ENCODE measurements around the gene CXCL11. TPM values are rescaled to one million over a fixed set of nuclear protein-coding genes. Genes with fewer than 3 reads are reported as not detected.
A peak's percentile ranks its signal among the peaks of the same experiment; 100 is the strongest.

CXCL11 gene
- total RNA-seq, 4 donors from 2014 or later, result not detected

GRCh38 chr4:76036855-76037254 lies 985 bp upstream of the CXCL11 start:
- no peaks in the 10 kb centered on the region for H3K9me3 ChIP-seq
- no peak overlapping the region for H3K27ac ChIP-seq
- H3K36me3 ChIP-seq, result no peaks in the 10 kb centered on the region
- no peaks in the 10 kb centered on the region for H3K27me3 ChIP-seq
- no peaks in the 10 kb centered on the region for H3K4me1 ChIP-seq
- no peak for TF ChIP-seq CTCF (IDR thresholded peaks at IDR 0.05)
- TF ChIP-seq EP300 (IDR thresholded peaks at IDR 0.05; ENCODE audit: low read depth), result no peak
- no peak for TF ChIP-seq POLR2AphosphoS5 (IDR thresholded peaks at IDR 0.05)
- no peak for TF ChIP-seq POLR2A (IDR thresholded peaks at IDR 0.05)
- in situ Hi-C loops (cut with MboI; ENCODE audit: low pct_ligation_motif_present in 1 of 4, low pct_unique_long_range_greater_than_20kb in 1 of 4, low sequenced_read_pairs in 3 of 4), result no loop called here
- no peak overlapping the region for H3K4me3 ChIP-seq
- intact Hi-C loops (cut with DNase I; ENCODE audit: low total_unique reads), result no loop called here
- WGBS, 2 donors (ENCODE audit: low coverage in 1 of 2), result 100% methylated on average over 3 of the region's 3 CpGs
- no peak for DNase-seq

GRCh38 chr4:76035141-76035540 lies 729 bp downstream of the CXCL11 start:
- no peak overlapping the region for H3K4me3 ChIP-seq
- no peak overlapping the region for H3K27ac ChIP-seq

GRCh38 chr4:76029300-76029699 lies 6.6 kb downstream of the CXCL11 start:
- H3K4me1 ChIP-seq, result peaks cover 0 to 11% (median 4%) of the 10 kb centered on the region in 4 donors
- H3K27me3 ChIP-seq, result no peaks in the 10 kb centered on the region
- H3K27ac ChIP-seq, result no peak overlapping the region
- no peak overlapping the region for H3K4me3 ChIP-seq
- TF ChIP-seq POLR2A (IDR thresholded peaks at IDR 0.05) (no peak), EP300 (IDR thresholded peaks at IDR 0.05; ENCODE audit: low read depth) (no peak), POLR2AphosphoS5 (IDR thresholded peaks at IDR 0.05) (no peak), CTCF (IDR thresholded peaks at IDR 0.05) (no peak)
- intact Hi-C loops (cut with DNase I; ENCODE audit: low total_unique reads) (no loop called here), in situ Hi-C loops (cut with MboI; ENCODE audit: low pct_ligation_motif_present in 1 of 4, low pct_unique_long_range_greater_than_20kb in 1 of 4, low sequenced_read_pairs in 3 of 4) (no loop called here)
- no peaks in the 10 kb centered on the region for H3K9me3 ChIP-seq
- 70 to 76% methylated on average over 2 of the region's 2 CpGs for WGBS, 2 donors (ENCODE audit: low coverage in 1 of 2)
- H3K36me3 ChIP-seq, result no peaks in the 10 kb centered on the region
- DNase-seq, result no peak

More at GRCh38 chr4:76035141-76035540, 729 bp downstream of the CXCL11 start:
- Histone ChIP-seq H3K9me3 (no peaks in the 10 kb centered on the region), H3K4me1 (no peaks in the 10 kb centered on the region), H3K27me3 (no peaks in the 10 kb centered on the region), H3K36me3 (no peaks in the 10 kb centered on the region)
- WGBS, 2 donors (ENCODE audit: low coverage in 1 of 2), result 68 to 78% methylated on average over 3 of the region's 3 CpGs
- no peak for DNase-seq
- in situ Hi-C loops (cut with MboI; ENCODE audit: low pct_ligation_motif_present in 1 of 4, low pct_unique_long_range_greater_than_20kb in 1 of 4, low sequenced_read_pairs in 3 of 4) (no loop called here), intact Hi-C loops (cut with DNase I; ENCODE audit: low total_unique reads) (no loop called here)
- TF ChIP-seq EP300 (IDR thresholded peaks at IDR 0.05; ENCODE audit: low read depth), result no peak
- TF ChIP-seq POLR2A (IDR thresholded peaks at IDR 0.05), result no peak
- TF ChIP-seq CTCF (IDR thresholded peaks at IDR 0.05), result no peak
- TF ChIP-seq POLR2AphosphoS5 (IDR thresholded peaks at IDR 0.05), result no peak

- in situ Hi-C loops (cut with MboI; ENCODE audit: low pct_ligation_motif_present in 1 of 4, low pct_unique_long_range_greater_than_20kb in 1 of 4, low sequenced_read_pairs in 3 of 4) (no loop called here), intact Hi-C loops (cut with DNase I; ENCODE audit: low total_unique reads) (no loop called here)
- TF ChIP-seq POLR2AphosphoS5 (IDR thresholded peaks at IDR 0.05) (no peak), POLR2A (IDR thresholded peaks at IDR 0.05) (no peak), CTCF (IDR thresholded peaks at IDR 0.05) (no peak), EP300 (IDR thresholded peaks at IDR 0.05; ENCODE audit: low read depth) (no peak)
- 4 to 12% methylated on average over 3 to 6 of the region's 6 CpGs for WGBS, 2 donors (ENCODE audit: low coverage in 1 of 2)
- peaks cover 0 to 16% (median 4%) of the 10 kb centered on the region in 4 donors for H3K4me1 ChIP-seq
- peak overlapping the region in 2 of 4 donors; percentile 9 to 27 for H3K4me3 ChIP-seq
- H3K27ac ChIP-seq, result peak overlapping the region in 1 of 4 donors; percentile 13
- no peaks in the 10 kb centered on the region for H3K27me3 ChIP-seq
- no peak for DNase-seq
- no peaks in the 10 kb centered on the region for H3K9me3 ChIP-seq
- no peaks in the 10 kb centered on the region for H3K36me3 ChIP-seq
Observed at GRCh38 chr4:76028350-76028765, 7.5 kb downstream of the CXCL11 start.

All from transverse colon (tissue), 4 donors.